GM21825 (cell line): ENCODE measurements around the gene ARG2.
"Not testable (repeated sequence)": the region's sequence is repeated elsewhere in the genome, so short reads cannot be mapped to it uniquely, and the experiment has no call there.

ENCODE experiments used
- ATAC-seq: cut with Tn5 transposase; IDR thresholded peaks from one replicate; pipeline ENCODE4 v1.9.1; 2021; ENCODE audit warnings: mild to moderate bottlenecking, moderate library complexity; ENCODE audit not compliant: unreplicated experiment

Gene ARG2

DNA sequence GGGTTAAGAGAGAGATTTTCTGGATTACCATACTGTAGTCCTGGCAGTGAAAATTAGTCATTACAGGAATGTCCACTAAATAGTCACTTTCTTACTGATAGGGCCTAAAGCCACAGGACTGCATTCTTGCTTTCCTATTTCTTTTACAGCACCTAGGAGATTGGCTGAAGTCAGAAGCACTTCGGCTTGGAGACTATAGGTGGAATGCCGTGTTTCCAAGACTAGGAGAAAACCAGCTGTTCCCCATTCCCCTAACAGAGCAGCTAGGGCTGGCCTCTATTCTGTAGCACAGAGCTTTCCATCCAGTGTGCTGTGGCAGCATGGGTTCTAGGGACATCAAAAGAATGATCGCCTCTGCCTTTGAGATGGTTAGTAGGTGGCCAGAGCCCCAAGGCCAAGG lies 34.7 kb upstream of the ARG2 start:
- no peak for ATAC-seq

DNA sequence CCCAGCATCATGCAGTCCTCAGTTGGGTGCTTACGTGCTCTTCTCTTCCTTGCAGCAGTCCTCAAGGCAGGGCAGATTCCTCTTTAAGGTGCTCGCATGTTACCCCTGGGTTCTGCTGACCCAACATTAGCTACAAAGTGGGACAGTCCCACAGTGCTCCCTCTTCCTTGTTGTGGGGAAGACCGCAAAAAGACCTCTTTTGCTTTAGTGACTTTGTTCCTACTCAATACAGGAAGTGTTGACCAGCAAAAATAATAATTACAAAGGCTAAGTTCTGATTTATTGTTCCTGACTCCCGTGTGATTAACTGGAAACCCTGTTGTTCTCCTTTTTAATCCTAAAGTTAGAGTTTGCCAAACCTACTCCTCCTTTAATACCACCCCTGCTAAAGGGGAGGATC lies 33.4 kb upstream of the ARG2 start:
- ATAC-seq = no peak

DNA sequence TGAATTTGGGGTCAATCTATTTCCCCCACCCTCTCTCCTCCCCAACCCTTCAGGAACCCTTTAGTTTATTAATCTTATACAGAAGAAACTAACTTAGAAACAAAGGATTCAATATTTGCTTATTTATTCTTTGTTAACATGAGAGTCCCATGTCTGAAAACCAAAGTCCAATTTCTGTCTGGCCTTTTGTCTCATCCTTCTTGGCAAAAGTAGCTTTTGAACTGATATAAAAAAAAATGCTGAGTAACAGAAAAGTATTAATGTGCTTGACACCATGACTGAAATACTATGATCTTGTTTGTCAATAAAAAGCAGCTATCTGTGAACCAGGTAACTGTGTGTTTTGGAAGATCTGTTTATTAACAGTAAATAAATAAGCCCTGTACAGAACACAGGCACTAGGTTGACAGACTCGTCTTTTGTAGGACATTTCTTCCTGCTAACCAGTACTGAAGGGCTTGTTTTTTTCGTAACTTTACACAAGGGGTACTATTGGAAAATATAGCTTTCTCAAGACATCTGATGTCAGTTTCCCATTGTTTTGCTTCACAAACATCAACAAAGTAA lies 30.4 kb upstream of the ARG2 start:
- no peak for ATAC-seq

DNA sequence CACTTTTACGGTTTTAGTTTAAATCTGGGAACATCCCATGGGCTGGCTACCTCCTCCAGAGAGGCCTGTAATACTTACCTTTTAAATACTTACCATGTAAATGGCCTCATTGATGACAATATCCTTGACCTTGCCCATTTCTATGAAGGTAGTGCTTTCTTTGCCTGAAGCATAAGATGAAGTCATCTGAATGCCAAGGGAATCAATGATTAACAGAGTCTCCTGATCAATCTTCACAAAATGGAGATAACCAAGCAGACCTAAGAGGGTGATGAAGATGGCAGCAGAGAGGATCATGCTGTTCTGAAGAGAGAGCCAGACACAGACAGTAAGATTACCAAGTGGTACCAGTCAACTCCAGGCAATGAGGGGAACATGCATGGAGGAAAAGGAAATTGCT lies 26.1 kb upstream of the ARG2 start:
- not testable (repeated sequence) for ATAC-seq

DNA sequence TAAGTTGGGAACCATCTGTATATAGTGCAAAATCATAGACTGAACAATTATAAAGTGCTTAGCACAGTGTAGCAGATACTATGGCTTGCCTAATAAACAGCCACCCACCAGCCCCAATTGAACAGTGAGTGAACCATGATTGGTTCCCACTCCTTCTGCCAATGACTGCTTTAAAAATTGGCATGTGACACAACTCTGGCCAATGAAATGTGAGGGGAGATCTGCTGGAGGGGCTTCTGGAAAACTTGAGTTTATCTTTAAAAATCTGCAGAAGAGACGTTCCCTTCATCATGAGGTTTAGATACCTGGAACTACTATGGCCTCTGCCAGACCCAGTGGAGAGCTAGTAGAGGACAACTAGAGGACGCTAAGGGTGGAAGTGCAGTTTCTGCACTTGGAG lies 24.3 kb upstream of the ARG2 start:
- ATAC-seq = no peak

DNA sequence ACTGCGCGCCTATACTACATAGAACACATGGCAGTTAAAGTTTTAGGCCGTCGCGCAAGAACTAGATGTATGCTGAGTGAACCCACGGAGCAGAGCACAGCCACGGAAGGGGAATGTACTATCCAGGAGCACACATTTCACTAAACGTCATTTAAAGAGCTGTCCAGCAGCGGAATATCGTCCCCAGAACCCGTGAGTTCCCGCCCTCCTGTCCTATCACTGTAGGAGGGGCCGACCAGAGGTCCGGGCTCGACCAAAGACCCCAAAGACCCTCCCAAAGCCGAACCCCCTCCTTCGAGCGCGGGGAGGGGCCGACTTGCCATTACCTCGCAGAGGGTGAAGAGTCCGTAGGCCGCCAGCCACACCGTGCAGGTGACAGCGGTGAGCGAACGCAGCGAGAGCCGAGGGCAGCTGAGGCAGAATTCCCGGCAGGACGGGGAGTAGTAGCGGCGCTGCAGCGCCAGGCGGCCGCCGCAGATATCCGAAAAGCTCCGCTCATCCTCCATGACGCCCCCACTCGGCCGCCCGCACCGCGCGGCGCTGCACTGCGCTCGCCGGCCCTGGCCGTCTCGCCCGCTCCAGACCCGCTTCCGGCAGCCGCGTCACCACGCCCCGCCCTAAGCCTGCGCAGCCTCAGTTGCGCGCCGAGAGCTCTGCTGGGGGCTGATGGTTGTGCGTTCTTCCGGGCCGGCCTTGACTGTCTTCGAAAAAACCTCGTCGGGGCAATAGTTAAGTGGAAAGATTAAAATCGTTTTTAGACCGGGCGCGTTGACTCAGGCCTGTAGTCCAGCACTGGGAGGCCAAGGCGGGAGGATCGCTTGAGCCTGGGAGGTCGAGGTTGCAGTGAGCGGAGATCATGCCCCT lies 19.8 kb upstream of the ARG2 start, which contains the start of gene PIGH:
TSS of gene PIGH (minus strand) at position 571 of the 864 bp plus-strand sequence. CDS start at position 506, 65 bp downstream.
- peak; percentile 87 for ATAC-seq

DNA sequence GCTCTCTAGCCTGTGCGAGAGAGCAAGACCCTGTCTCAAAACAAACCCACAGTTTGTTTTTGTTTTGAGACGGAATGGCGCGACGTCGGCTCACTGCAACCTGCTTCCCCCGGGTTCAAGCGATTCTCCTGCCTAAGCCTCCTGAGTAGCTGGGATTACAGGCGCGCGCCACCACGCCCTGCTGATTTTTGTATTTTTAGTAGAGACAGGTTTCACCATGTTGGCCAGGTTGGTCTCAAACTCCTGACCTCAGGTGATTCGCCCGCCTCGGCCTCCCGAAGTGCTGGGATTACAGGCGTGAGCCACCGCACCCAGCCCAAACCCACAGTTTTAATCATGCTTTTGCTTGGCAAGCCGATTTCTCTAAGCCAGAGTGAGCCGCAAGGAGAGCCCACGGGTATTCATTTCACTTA lies 19.2 kb upstream of the ARG2 start:
- ATAC-seq = not testable (repeated sequence)

DNA sequence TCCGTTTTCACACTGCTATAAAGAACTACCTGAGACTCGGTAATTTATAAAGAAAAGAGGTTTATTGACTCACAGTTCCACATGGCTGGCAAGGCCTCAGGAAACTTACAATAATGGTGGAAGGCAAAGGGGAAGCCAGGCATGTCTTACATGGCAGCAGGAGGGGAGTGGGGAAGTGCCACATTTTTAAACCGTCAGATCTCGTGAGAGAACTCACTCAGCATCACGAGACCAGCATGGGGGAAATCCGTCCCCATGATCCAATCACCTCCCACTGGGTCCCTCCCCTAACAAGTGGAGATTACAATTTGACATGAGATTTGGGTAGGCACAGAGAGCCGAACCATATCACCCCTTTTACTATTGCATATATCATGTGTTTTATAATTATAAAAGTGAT lies 17.6 kb upstream of the ARG2 start:
- no peak for ATAC-seq

DNA sequence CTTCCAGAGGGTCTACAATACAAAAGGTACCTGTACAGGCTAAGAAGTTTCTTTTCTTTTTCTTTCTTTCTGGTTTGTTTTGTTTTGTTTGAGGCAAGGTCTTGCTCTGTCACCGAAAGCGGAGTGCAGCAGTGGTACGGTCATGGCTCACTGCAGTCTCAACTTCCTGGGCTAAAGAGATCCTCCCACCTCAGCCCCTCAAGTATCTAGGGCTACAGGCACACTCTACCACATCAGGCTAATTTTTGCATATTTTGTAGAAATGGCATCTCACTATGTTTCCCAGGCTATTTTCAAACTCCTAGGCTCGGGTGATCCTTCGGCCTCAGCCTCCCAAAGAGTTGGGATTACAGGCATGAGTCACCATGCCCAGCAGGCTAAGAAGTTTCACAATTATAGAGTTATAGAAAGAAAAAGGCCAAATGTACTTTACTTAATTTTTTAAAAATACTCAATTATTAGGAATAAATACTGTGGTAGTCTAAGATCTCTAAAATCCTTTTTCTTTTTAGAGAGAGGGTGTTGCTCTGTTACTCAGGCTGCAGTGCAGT lies 16.6 kb upstream of the ARG2 start:
- peak; percentile 63 for ATAC-seq

DNA sequence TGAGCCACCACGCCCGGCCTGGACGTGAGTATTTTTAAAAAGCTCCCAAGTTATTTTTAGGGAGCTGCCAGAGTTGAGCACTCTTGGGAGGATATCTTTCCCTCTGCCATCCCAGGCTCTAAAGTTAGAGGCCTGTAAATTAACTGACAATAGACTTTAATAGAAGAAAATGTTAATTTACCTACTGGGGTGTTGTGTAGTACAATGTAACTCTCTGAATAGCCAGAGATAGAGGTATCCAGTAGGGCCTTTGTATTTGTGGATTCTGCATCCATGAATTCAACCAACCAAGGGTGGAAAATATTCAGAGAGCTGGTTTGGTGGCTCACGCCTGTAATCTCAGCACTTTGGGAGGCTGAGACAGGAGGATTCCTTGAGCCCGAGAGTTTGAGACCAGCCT lies 12.1 kb upstream of the ARG2 start:
- no peak for ATAC-seq

DNA sequence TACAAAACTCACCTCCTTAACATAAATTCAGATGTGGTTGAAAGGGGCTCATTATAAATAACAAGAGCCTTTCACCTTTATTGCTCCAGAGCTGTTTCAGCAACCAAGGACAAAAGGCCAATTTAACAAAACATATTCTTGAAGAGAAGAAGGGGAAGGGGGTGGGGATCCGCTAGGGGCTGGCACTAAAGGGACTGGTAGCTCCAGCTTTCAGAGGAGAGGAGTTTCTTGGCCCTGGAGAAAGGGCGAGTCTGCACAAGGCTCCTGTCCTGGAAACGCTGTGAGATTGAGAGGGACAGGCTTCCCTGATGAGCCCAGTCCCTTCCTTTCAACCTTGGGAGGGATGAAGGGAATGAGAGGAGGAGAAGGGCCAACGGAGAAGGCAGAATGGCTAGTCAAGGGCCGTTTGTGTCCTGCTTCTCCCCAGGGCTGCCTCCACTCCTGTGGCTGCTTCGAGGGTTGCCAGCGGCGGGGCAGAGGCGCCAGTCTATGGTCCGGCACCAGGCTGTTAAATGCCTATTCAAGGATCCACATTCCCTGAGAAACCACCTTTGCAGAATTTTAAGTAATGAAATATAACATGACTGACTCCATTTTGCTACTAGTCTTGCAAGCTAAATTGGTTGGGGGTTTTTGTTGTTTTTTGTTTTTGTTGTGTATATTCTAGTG lies 9.9 kb upstream of the ARG2 start:
- no peak for ATAC-seq

DNA sequence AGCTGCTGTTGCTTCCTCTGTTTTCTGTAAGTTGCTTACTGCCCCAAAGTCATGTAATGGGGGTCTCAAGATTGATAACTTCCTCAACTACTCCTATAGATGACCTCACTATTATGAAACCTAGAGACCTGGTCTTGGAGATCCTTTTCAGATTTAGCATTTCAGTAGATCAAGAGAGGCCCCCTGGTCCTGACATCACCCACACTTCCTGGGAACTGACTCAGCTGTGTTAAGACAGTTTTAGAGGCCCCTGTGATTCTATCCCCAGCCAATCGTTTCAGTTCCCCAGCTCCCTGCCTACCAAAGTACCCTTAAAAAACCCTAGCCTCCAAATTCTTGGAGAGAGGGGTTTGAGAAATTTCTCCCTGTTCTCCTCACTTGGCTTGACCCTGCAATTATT lies 9.2 kb upstream of the ARG2 start:
- no peak for ATAC-seq

DNA sequence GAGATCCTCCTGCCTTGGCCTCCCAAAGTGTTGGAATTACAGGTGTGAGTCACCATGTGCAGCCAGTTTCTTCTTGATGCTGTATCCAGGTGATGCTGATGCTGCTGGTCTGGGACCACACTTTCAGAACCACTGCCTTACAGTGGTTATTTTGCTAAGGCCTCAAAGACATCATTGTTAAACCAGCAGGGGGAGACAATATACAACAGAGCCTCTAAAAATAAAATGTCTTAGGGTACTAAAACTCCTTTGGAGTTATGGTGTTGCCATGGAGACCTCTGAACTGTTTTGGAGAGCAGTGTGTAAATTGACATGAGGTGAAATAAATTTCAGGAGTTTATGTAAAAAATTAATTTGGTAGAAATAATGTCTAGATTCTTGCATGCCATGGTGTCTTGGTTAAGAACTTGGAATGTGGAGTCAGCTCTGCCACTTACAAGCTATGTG lies 1.1 kb upstream of the ARG2 start:
- ATAC-seq = no peak

DNA sequence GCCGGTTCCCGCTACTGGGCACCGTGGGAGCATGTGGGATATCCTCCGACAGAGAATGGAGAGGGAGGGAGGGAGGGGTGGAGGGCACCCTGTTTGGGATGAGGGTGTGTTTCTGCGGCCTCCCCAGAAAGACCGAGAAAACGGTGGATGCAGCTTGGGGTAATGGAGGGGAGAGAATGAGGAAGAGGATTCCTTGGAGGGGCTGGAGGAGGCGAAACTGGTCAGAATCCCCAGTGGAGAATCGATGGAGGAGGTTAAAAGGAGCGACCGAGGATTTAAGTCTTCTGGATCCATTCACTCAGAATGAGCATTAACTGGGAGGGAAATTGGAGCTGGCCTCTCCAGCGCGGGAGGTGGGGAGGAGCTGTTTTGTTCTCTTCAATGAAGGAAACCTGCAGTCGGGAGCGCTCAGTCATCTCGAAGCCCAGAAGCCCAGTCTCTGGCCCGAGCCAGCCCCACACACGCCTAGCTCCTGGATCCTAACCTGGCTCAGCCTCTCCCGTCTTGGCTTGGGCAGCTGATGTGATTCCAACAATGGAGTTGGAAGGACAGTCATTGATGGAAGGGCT lies 581 bp downstream of the ARG2 start:
- ATAC-seq = no peak

DNA sequence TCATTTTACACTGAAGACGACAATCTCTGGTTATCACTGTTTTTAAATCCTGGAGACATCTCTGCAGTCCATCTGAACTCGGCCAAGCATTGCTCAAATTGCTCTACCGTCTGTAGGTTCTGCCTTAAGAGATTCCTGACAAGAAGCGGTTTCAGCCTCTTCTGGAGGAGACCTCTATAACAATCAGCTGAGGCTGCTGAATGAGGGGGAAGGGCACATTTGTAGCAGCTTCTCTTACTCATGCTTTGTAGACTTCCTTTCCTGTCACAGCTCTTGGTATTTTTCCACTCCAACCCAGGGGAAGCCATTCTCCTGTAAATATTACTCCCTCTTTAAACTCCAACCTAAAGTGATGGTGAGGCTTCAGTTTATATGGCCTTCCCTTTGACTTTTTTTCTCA lies 3.0 kb downstream of the ARG2 start:
- ATAC-seq = no peak

DNA sequence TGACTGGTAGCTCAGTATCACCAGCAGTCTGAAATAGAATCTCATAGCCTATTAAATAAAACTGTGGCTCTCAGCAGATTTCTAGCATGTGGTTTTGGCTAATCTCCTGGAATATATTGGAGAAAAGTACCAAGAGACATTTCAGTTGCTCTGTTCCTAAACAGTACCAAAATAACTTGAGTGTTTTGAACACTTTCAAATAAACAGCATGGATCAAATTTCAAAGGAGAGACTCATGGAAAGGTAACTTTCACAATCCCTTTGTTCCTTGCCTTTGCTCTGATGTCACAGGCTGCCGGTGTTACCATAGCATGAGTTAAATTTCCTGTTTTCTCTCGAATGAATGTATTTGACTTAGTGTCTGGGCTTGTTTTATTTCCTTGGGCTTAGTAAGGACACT lies 3.4 kb downstream of the ARG2 start:
- ATAC-seq = no peak

DNA sequence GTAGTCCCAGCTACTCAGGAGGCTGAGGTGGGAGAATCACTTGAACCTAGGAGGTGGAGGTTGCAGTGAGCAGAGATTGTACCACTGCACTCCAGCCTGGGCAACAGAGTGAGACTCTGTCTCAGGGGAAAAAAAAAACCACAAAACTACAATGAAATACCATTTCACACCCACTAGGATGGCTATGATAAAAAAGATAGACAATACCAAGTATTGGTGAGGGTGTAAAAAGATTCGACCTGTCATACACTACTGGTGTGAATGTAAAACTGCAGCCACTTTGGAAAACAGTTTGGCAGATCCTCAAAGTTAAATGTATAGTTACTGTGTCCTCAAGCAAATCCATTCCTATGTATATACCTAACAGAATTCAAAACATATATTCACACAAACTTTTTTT lies 6.4 kb downstream of the ARG2 start:
- not testable (repeated sequence) for ATAC-seq

DNA sequence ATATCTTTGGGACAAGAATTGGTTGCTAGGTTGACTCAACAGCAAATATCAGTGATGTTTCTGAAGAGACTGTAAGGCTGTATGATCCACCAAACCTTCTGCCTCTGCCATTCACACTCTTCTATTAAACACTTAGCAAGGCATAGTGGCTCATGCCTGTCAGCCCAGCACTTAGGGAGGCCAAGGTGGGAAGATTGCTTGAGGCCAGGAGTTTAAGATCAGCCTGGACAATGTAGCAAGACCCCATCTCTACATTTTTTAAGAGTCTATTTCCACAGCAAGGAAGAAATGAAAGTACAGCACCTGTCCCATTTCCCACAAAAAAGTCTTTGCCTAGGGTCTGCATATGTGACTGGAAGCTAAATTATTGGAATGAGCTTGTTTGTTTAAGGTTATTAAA lies 7.8 kb downstream of the ARG2 start:
- ATAC-seq = no peak

DNA sequence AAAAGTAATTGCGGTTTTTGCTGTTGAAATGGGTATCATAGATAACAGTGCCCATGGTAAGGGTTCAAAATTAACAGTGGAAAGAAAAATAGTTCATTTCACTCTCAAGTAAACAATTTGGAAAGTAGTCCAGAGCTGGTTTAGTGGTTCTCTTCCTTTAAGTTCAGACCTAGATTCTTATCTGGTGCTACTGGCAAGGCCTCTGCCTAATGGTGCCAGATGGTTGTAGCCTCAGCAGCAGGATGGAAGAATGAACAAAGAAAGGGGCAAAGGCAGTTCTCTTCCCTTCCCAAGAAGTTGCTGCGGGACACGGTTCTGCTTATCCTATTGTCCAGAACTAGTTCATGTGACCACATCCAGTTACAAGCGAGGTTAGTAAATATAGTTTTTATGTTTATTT lies 10.5 kb downstream of the ARG2 start:
- ATAC-seq = no peak

DNA sequence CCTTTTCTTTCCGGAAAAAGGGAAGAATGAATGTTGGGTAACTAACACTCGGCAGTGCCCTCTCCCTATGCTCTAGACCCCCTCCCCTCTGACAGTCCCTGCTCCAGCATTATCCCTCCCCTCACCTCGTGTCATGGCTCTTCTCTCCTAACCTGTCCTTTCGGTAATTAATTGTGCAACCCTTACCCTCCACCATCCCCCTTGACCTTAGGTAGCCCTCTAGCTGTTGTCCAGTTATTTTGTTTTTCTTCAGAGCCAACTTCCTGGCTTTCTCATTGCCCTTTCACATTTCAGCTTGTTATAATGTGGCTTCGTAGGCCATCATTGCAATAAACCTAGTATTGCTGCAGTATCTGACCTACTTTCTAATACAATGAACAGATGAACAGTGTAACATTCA lies 11.2 kb downstream of the ARG2 start:
- ATAC-seq = no peak

DNA sequence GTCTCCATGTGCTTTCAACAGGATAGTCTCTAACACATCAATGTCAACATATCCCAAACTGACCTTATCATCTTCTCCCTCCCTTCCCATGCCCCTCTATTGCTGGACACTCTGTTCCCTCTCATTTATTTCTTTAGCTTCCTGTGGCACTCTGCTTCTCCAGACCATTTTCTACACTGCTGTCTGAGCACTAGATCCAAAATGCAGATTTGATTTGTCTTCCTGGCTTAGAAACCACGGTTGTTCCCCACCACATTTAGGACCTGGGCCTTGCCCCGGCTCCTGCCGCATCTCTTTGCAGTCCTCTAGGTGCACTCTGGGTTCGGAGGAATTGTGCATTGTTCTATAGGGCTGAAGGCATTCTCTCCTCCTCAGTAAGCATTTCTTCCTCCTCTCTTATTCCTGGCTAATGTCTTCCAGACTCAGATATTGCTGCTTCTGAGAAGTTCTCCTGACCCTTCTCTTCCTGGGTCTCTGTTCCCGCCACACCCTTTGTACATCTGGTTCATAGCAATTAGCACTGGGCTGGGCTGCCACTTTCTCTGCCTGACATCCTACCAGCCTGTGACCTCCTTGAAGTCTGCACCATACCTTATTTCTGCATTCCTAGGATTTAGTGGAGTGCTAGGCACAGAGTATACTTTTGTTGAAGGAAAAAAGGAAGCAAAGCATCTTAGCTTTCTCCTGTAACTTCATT lies 13.9 kb downstream of the ARG2 start:
- no peak for ATAC-seq
